HG03439 (cell line): ENCODE data around the gene ENO1.

Experiments
- ATAC-seq: cut with Tn5 transposase; IDR thresholded peaks from one replicate; pipeline ENCODE4 v1.9.1; 2021; ENCODE audit warnings: mild to moderate bottlenecking, moderate library complexity; ENCODE audit not compliant: unreplicated experiment

ENO1 gene

GRCh38 chr1:8871965-8872399, 6.5 kb downstream of the ENO1 start:
- no peak for ATAC-seq

GRCh38 chr1:8871539-8871935, 6.9 kb downstream of the ENO1 start:
- no peak for ATAC-seq

- ATAC-seq, result no peak
Measured at GRCh38 chr1:8870616-8871538, 7.6 kb downstream of the ENO1 start.

GRCh38 chr1:8870103-8870502, 8.4 kb downstream of the ENO1 start:
- ATAC-seq, result no peak

GRCh38 chr1:8867878-8868567, 10.5 kb downstream of the ENO1 start:
- ATAC-seq, result no peak

- ATAC-seq, result no peak
Measured at GRCh38 chr1:8866792-8867415, 11.6 kb downstream of the ENO1 start.

- ATAC-seq, result no peak
Measured at GRCh38 chr1:8866173-8866791, 12.2 kb downstream of the ENO1 start.

GRCh38 chr1:8864713-8865344, 13.7 kb downstream of the ENO1 start:
- no peak for ATAC-seq

GRCh38 chr1:8863794-8864233, 14.7 kb downstream of the ENO1 start:
- no peak for ATAC-seq

- no peak for ATAC-seq
Measured at GRCh38 chr1:8863138-8863537, 15.3 kb downstream of the ENO1 start.

- no peak for ATAC-seq
Measured at GRCh38 chr1:8862528-8862927, 16.0 kb downstream of the ENO1 start.

- ATAC-seq, result no peak
Measured at GRCh38 chr1:8860738-8861516, 17.6 kb downstream of the ENO1 start.

GRCh38 chr1:8858888-8859706, 19.4 kb downstream of the ENO1 start:
- no peak for ATAC-seq

- no peak for ATAC-seq
Measured at GRCh38 chr1:8858112-8858668, 20.3 kb downstream of the ENO1 start.

- no peak for ATAC-seq
Measured at GRCh38 chr1:8856689-8857412, 21.6 kb downstream of the ENO1 start.

- ATAC-seq, result no peak
Measured at GRCh38 chr1:8854240-8854639, 24.2 kb downstream of the ENO1 start.

GRCh38 chr1:8851060-8851459, 27.4 kb downstream of the ENO1 start:
- no peak for ATAC-seq
